ENCODE results near the gene TUBGCP6. TPM values are rescaled to one million over a fixed set of nuclear protein-coding genes. Genes with fewer than 3 reads are reported as not detected.

Gene TUBGCP6
- total and polyA plus RNA-seq, 10 of the 15 experiments (the other 5 are each of a cell fraction or from before 2014, with no cell fraction given): 0.74 to 41.4 (median 19.4) TPM

DNA sequence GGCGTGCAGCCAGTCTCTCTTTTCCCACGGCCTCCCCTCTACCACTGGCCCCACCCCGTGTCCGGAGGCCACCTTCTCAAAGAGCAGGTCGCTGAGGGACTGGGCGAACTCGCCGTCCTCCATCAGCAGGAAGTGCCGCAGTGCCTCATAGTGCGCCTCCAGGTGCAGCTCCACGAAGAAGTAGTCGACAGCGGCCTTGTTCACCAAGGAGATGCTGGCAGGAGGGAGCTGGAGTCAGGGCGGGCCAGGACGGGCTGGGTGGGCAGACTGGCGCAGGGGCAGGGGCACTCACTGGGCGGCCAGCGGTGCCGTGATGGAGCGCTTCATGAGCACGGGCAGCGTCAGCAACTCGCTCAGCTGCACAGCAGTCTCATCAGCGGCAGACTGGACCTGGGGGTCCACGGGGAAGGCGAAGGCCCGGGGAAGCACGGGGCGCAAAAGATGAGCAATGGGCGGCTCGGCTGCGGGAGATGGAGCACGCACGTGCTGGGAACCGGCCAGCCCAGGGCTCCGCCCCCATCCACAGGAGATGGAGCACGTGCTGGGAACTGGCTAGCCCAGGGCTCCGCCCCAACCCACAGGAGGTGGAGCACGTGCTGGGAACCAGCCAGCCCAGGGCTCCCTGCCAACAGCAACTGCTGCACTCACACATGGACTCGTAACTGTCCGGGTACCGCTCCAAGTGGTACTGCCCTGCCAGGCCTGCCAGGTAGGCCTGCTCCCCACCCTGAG is 25.7 kb downstream of the TUBGCP6 start:
- H3K4me1 ChIP-seq (ENCODE audit: control insufficient read depth, insufficient read depth, low read length): no peaks in the 10 kb centered on the region
- ChIA-PET POLR2A (no interaction called here), SMC1A (ENCODE audit: uncharacterized antibody, unreplicated experiment) (no interaction called here), CTCF (interaction anchor here (0.6 kb wide), 1 partner anchor 247 kb away, joined by 3 read pairs; no protein-coding TSS in a partner anchor), RAD21 (ENCODE audit: unreplicated experiment) (no interaction called here)
- no peaks in the 10 kb centered on the region for H4K20me1 ChIP-seq (ENCODE audit: control insufficient read depth, insufficient read depth)
- no peak for DNase-seq (ENCODE audit: low read depth, low spot score)
- no peak overlapping the region for H3K27ac ChIP-seq (ENCODE audit: control insufficient read depth, insufficient read depth)
- no peaks in the 10 kb centered on the region for H3K9me3 ChIP-seq (replicated peaks; ENCODE audit: control insufficient read depth, insufficient read depth, low read length)
- no peak overlapping the region for H3K4me2 ChIP-seq (ENCODE audit: control insufficient read depth, insufficient read depth)
- no peak; the same call in 2 of the 3 replicates for ATAC-seq
- no peaks in the 10 kb centered on the region; the same call in 1 of the 2 replicates for H3K79me2 ChIP-seq (ENCODE audit: control insufficient read depth, insufficient read depth, low read length)
- no peak for FAIRE-seq
- BruUV-seq (replicated peaks): no TSS peak
- no peaks in the 10 kb centered on the region for H3K27me3 ChIP-seq (replicated peaks in 1 of 2; ENCODE audit: control insufficient read depth in 2 of 2, insufficient read depth in 2 of 2, low read length in 1 of 2)
- no peak overlapping the region for H2AFZ ChIP-seq (ENCODE audit: control insufficient read depth, low read depth, low read length)
- WGBS (ENCODE audit: insufficient coverage, insufficient replicate concordance, low lambda C conversion rate, missing lambda C conversion rate): 96% methylated on average over 37 of the region's 42 CpGs
- H3K4me3 ChIP-seq: no peak overlapping the region
- TF ChIP-seq SMAD5 (IDR thresholded peaks at IDR 0.05; ENCODE audit: low read depth) (no peak), IKZF1 (conservative IDR thresholded peaks at IDR 0.05) (no peak), ZBED1 (IDR thresholded peaks at IDR 0.05; ENCODE audit: borderline replicate concordance) (no peak), HCFC1 (IDR thresholded peaks at IDR 0.05; ENCODE audit: low read length) (no peak), BHLHE40 (IDR thresholded peaks at IDR 0.05; ENCODE audit: borderline replicate concordance in 1 of 2, low read depth in 2 of 2, low read length in 1 of 2) (peak in 1 of 2 experiments; percentile 41; a peak in 1 of 4 replicates)
- TF ChIP-seq, protein P1, sequence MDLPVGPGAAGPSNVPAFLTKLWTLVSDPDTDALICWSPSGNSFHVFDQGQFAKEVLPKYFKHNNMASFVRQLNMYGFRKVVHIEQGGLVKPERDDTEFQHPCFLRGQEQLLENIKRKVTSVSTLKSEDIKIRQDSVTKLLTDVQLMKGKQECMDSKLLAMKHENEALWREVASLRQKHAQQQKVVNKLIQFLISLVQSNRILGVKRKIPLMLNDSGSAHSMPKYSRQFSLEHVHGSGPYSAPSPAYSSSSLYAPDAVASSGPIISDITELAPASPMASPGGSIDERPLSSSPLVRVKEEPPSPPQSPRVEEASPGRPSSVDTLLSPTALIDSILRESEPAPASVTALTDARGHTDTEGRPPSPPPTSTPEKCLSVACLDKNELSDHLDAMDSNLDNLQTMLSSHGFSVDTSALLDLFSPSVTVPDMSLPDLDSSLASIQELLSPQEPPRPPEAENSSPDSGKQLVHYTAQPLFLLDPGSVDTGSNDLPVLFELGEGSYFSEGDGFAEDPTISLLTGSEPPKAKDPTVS (IDR thresholded peaks at IDR 0.05; ENCODE audit: low read depth, low read length): no peak
- intact Hi-C loops (cut with micrococcal nuclease; ENCODE audit: unreplicated experiment) (no loop called here), in situ Hi-C loops (cut with MboI) (no loop called here)
- no peak overlapping the region for H3K9ac ChIP-seq (ENCODE audit: control insufficient read depth, insufficient read depth, low read length)
- H3K36me3 ChIP-seq (ENCODE audit: control insufficient read depth in 2 of 2, insufficient read depth in 2 of 2, low read length in 1 of 2): peaks cover 23 to 65% of the 10 kb centered on the region in 2 experiments; a peak in 3 of 4 replicates
